ENCODE measurements around the gene SLC30A5.
"Not testable (repeated sequence)": the region's sequence is repeated elsewhere in the genome, so short reads cannot be mapped to it uniquely, and the experiment has no call there.

SLC30A5 gene

GRCh38 chr5:69103521-69103920, 9.7 kb downstream of the SLC30A5 start:
- DNase-seq (ENCODE audit: low read depth), result no peak
- no peak for TF ChIP-seq CTCF (IDR thresholded peaks at IDR 0.05; ENCODE audit: low read depth, low read length, missing control alignments)
- no peak overlapping the region for H3K4me3 ChIP-seq (ENCODE audit: low read depth, low read length)

- no peak for TF ChIP-seq CTCF (IDR thresholded peaks at IDR 0.05; ENCODE audit: low read depth, low read length, missing control alignments)
- DNase-seq (ENCODE audit: low read depth), result no peak
- no peak overlapping the region for H3K4me3 ChIP-seq (ENCODE audit: low read depth, low read length)
Observed at GRCh38 chr5:69105996-69106906, 12.4 kb downstream of the SLC30A5 start.

DNA sequence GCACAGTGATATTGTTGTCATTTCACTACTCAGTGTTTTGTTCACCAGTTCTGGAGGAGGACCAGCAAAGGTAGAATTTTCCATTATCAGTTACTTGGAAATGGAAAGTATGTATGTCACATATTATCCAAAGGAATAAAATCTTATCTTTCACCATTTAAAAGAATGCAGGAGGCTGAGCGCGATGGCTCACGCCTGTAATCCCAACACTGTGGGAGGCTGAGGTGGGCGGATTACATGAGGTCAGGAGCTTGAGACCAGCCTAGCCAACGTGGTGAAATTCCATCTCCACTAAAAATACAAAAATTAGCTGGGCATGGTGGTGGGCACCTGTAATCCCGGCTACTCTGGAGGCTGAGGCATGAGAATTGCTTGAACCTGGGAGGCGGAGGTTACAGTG, 14.6 kb downstream of the SLC30A5 start:
- not testable (repeated sequence) for DNase-seq (ENCODE audit: low read depth)

GRCh38 chr5:69113851-69114250, 20.0 kb downstream of the SLC30A5 start:
- no peak overlapping the region for H3K4me3 ChIP-seq (ENCODE audit: low read depth, low read length)
- no peak for DNase-seq (ENCODE audit: low read depth)
- no peak for TF ChIP-seq CTCF (IDR thresholded peaks at IDR 0.05; ENCODE audit: low read depth, low read length, missing control alignments)

More for the DNA sequence above, 14.6 kb downstream of the SLC30A5 start:
- not testable (repeated sequence) for H3K4me3 ChIP-seq (ENCODE audit: low read depth, low read length)

- TF ChIP-seq CTCF (IDR thresholded peaks at IDR 0.05; ENCODE audit: low read depth, low read length, missing control alignments), result no peak
- H3K4me3 ChIP-seq (ENCODE audit: low read depth, low read length), result no peak overlapping the region
- no peak for DNase-seq (ENCODE audit: low read depth)
Observed at GRCh38 chr5:69115526-69115925, 21.7 kb downstream of the SLC30A5 start.

GRCh38 chr5:69129413-69129812, 35.6 kb downstream of the SLC30A5 start:
- no peak for DNase-seq (ENCODE audit: low read depth)
- no peak overlapping the region for H3K4me3 ChIP-seq (ENCODE audit: low read depth, low read length)
- TF ChIP-seq CTCF (IDR thresholded peaks at IDR 0.05; ENCODE audit: low read depth, low read length, missing control alignments), result no peak

DNA sequence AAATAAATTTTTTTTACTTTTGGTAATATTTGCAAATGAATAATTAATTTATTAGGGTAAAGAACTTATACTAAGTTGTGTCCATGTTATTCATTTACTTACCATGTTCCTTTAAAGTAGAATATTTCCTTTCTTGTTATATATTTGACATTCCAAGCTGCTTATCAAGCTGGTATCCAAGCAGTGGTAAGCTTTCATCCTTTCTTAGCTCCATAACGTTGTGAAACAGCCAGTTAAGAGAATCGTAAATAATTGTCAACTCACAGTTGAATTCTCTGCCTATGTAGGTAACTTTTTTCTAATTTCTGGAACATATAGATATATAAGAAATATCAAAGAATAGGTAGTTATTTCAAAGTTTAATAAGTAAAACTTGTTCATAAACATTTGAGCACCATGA, 36.4 kb downstream of the SLC30A5 start:
- no peak for TF ChIP-seq CTCF (IDR thresholded peaks at IDR 0.05; ENCODE audit: low read depth, low read length, missing control alignments)
- H3K4me3 ChIP-seq (ENCODE audit: low read depth, low read length), result no peak overlapping the region
- DNase-seq (ENCODE audit: low read depth), result no peak
